Breast epithelium (tissue), 3 donors: ENCODE results near the gene KDM6B.

Experiments used
- POLR2A ChIP-seq: fragments of 450-650 bp; IDR thresholded peaks from one replicate; pipeline ENCODE4 v1.6.1; 2016; ENCODE audit warnings: antibody characterized with exemption, mild to moderate bottlenecking, moderate library complexity
- TF ChIP-seq, protein P1 (sequence below), 3 donors: fragments of 450-650 bp; IDR thresholded peaks; one replicate each; pipeline ENCODE4 v1.5.1; 2016 to 2017; ENCODE audit warnings: antibody characterized with exemption in 3 of 3, mild to moderate bottlenecking in 3 of 3, moderate library complexity in 3 of 3

DNA sequence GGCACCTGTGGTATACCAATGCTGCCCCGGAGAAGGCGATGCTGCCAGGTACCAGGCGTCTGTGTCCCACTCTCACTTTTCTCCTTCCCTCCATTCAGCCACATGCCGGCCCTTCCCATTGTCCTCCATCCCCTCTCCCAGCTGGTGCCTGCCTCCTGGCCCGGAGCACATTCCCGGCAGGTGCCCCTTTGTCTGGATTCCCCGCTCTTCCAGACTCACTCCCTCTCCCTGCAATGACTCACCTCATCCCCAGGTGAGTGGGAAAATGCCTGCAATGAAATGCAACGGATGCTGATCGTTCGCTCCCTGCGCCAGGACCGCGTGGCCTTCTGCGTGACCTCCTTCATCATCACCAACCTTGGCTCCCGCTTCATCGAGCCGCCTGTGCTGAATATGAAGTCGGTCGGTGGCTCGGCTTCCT, 10.4 kb upstream of the KDM6B start:
- TF ChIP-seq, protein P1, sequence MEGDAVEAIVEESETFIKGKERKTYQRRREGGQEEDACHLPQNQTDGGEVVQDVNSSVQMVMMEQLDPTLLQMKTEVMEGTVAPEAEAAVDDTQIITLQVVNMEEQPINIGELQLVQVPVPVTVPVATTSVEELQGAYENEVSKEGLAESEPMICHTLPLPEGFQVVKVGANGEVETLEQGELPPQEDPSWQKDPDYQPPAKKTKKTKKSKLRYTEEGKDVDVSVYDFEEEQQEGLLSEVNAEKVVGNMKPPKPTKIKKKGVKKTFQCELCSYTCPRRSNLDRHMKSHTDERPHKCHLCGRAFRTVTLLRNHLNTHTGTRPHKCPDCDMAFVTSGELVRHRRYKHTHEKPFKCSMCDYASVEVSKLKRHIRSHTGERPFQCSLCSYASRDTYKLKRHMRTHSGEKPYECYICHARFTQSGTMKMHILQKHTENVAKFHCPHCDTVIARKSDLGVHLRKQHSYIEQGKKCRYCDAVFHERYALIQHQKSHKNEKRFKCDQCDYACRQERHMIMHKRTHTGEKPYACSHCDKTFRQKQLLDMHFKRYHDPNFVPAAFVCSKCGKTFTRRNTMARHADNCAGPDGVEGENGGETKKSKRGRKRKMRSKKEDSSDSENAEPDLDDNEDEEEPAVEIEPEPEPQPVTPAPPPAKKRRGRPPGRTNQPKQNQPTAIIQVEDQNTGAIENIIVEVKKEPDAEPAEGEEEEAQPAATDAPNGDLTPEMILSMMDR (IDR thresholded peaks at IDR 0.05) = no peak
- no peak for TF ChIP-seq POLR2A
